ENCODE measurements around the gene COL12A1.

Gene COL12A1

GRCh38 chr6:75084872-75085381 is 120.9 kb downstream of the COL12A1 start:
- Histone ChIP-seq H3K27ac (replicated peaks) (no peak overlapping the region), H3K4me3 (replicated peaks; ENCODE audit: insufficient read depth, low read length) (no peak overlapping the region), H3K27me3 (ENCODE audit: insufficient read depth, poor library complexity, severe bottlenecking) (peaks cover 16% of the 10 kb centered on the region)
- TF ChIP-seq POLR2AphosphoS5 (IDR thresholded peaks at IDR 0.05; ENCODE audit: low read depth) (no peak), SPI1 (IDR thresholded peaks at IDR 0.05; ENCODE audit: borderline replicate concordance, low read depth) (no peak), GABPA (IDR thresholded peaks at IDR 0.05; ENCODE audit: low read depth) (no peak)
- TF ChIP-seq, protein P1, sequence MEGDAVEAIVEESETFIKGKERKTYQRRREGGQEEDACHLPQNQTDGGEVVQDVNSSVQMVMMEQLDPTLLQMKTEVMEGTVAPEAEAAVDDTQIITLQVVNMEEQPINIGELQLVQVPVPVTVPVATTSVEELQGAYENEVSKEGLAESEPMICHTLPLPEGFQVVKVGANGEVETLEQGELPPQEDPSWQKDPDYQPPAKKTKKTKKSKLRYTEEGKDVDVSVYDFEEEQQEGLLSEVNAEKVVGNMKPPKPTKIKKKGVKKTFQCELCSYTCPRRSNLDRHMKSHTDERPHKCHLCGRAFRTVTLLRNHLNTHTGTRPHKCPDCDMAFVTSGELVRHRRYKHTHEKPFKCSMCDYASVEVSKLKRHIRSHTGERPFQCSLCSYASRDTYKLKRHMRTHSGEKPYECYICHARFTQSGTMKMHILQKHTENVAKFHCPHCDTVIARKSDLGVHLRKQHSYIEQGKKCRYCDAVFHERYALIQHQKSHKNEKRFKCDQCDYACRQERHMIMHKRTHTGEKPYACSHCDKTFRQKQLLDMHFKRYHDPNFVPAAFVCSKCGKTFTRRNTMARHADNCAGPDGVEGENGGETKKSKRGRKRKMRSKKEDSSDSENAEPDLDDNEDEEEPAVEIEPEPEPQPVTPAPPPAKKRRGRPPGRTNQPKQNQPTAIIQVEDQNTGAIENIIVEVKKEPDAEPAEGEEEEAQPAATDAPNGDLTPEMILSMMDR (IDR thresholded peaks at IDR 0.05; ENCODE audit: insufficient read depth, low read length) = no peak
- TF ChIP-seq, protein P2, sequence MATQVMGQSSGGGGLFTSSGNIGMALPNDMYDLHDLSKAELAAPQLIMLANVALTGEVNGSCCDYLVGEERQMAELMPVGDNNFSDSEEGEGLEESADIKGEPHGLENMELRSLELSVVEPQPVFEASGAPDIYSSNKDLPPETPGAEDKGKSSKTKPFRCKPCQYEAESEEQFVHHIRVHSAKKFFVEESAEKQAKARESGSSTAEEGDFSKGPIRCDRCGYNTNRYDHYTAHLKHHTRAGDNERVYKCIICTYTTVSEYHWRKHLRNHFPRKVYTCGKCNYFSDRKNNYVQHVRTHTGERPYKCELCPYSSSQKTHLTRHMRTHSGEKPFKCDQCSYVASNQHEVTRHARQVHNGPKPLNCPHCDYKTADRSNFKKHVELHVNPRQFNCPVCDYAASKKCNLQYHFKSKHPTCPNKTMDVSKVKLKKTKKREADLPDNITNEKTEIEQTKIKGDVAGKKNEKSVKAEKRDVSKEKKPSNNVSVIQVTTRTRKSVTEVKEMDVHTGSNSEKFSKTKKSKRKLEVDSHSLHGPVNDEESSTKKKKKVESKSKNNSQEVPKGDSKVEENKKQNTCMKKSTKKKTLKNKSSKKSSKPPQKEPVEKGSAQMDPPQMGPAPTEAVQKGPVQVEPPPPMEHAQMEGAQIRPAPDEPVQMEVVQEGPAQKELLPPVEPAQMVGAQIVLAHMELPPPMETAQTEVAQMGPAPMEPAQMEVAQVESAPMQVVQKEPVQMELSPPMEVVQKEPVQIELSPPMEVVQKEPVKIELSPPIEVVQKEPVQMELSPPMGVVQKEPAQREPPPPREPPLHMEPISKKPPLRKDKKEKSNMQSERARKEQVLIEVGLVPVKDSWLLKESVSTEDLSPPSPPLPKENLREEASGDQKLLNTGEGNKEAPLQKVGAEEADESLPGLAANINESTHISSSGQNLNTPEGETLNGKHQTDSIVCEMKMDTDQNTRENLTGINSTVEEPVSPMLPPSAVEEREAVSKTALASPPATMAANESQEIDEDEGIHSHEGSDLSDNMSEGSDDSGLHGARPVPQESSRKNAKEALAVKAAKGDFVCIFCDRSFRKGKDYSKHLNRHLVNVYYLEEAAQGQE (IDR thresholded peaks at IDR 0.05; ENCODE audit: insufficient replicate concordance, low read depth) = no peak
- no peak for DNase-seq (ENCODE audit: low read depth in 1 of 2, low spot score in 1 of 2)

DNA sequence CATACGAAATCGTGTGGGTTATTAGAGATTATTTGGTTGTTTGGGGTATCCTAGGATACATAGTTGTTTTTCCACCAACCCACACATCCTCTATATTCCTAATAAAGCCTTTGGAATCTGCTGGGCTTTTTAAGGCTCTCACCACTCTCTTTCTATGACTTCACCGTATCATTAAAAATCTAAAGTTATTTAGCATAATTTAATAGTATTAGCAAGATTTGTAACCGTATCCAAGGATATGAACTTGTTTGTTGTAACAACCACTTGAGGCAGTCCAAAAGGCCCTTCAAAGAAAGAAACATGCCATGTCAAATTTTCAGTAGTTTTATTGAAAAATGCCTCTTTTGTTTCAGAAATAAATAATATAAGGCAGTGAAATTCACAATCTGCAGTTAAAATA is 121.8 kb downstream of the COL12A1 start:
- peaks cover 16% of the 10 kb centered on the region for H3K27me3 ChIP-seq (ENCODE audit: insufficient read depth, poor library complexity, severe bottlenecking)
- TF ChIP-seq POLR2AphosphoS5 (IDR thresholded peaks at IDR 0.05; ENCODE audit: low read depth) = no peak
- no peak for TF ChIP-seq GABPA (IDR thresholded peaks at IDR 0.05; ENCODE audit: low read depth)
- TF ChIP-seq SPI1 (IDR thresholded peaks at IDR 0.05; ENCODE audit: borderline replicate concordance, low read depth) = no peak
- TF ChIP-seq, protein P1 (IDR thresholded peaks at IDR 0.05; ENCODE audit: insufficient read depth, low read length) = no peak
- TF ChIP-seq, protein P2 (IDR thresholded peaks at IDR 0.05; ENCODE audit: insufficient replicate concordance, low read depth) = no peak
- H3K27ac ChIP-seq (replicated peaks) = no peak overlapping the region
- no peak for DNase-seq (ENCODE audit: low read depth in 1 of 2, low spot score in 1 of 2)
- H3K4me3 ChIP-seq (replicated peaks; ENCODE audit: insufficient read depth, low read length) = no peak overlapping the region

- Histone ChIP-seq H3K27ac (replicated peaks) (no peak overlapping the region), H3K4me3 (replicated peaks; ENCODE audit: insufficient read depth, low read length) (no peak overlapping the region), H3K27me3 (ENCODE audit: insufficient read depth, poor library complexity, severe bottlenecking) (peaks cover 16% of the 10 kb centered on the region)
- DNase-seq (ENCODE audit: low read depth in 1 of 2, low spot score in 1 of 2) = no peak
- TF ChIP-seq, protein P1 (IDR thresholded peaks at IDR 0.05; ENCODE audit: insufficient read depth, low read length) = no peak
- TF ChIP-seq SPI1 (IDR thresholded peaks at IDR 0.05; ENCODE audit: borderline replicate concordance, low read depth) (no peak), GABPA (IDR thresholded peaks at IDR 0.05; ENCODE audit: low read depth) (no peak), POLR2AphosphoS5 (IDR thresholded peaks at IDR 0.05; ENCODE audit: low read depth) (no peak)
- TF ChIP-seq, protein P2 (IDR thresholded peaks at IDR 0.05; ENCODE audit: insufficient replicate concordance, low read depth) = no peak
Observed at GRCh38 chr6:75081921-75082320, 123.9 kb downstream of the COL12A1 start.

Data from HL-60 (cell line).